NCI-H524 (cell line): ENCODE data around the gene GALNT11.
A peak's percentile ranks its signal among the peaks of the same experiment; 100 is the strongest.

ENCODE experiments used
- DNase-seq, 2 experiments: peaks; one replicate each; lab custom pipeline; 2025; lab: John Stamatoyannopoulos, UW

GALNT11 gene

GRCh38 chr7:152117356-152117755 is 91.9 kb downstream of the GALNT11 start:
- DNase-seq, result no peak

GRCh38 chr7:152120210-152120609 is 94.7 kb downstream of the GALNT11 start:
- DNase-seq, result no peak

DNA sequence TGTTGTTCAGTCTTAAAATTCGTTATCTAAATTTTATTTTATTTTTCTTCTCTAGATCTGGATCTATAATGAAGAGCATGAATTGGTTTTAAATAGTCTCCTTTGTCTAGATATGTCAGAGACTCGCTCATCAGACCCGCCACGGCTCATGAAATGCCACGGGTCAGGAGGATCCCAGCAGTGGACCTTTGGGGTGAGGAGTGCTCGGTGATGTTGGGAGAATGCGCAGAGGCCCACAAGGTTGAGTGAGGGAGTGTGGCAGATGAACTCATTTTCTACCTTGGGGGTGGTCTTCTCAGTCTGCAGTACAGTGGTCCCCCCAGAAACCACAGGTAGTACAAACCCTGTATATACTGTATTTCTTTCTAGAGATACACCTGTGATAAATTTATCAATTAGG is 95.3 kb downstream of the GALNT11 start:
- no peak for DNase-seq

DNA sequence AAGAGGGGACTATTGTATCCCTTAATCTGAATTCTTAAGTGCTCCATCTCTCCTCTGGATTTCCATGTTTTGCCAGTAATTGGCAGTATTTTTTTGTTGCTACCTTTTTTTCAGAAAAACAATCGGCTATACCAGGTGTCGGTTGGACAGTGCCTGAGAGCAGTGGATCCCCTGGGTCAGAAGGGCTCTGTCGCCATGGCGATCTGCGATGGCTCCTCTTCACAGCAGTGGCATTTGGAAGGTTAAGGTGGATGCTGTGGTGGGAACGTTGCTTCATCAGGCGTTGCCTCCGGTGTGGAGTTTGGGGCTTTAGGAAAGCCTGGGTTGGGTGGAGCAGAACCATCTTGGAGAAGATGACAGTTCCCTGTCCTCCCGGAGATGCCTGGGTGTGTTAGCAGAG is 96.0 kb downstream of the GALNT11 start:
- DNase-seq, result no peak

- DNase-seq, result no peak
Measured at GRCh38 chr7:152122540-152122939, 97.1 kb downstream of the GALNT11 start.

- no peak for DNase-seq
Measured at GRCh38 chr7:152126741-152127140, 101.3 kb downstream of the GALNT11 start.

- no peak for DNase-seq
Measured at GRCh38 chr7:152127229-152127628, 101.8 kb downstream of the GALNT11 start.

DNA sequence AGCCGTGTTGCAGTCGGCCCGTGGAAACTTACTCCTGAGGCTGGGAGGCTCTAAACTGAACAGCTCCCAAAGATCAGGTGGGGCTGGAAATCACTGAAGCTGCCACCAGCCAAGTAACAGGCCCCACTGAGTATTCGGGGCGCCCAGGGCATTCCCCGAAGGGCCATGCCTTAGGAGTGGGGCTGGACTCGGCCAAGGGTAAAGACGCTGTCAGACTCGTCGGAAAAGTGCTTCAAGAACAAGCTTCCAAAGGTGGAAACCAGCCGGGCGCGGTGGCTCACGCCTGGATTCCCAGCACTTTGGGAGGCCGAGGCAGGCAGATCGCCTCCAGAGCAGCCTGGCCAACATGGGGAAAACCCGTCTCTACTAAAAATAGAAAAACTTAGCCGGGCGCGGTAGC is 102.8 kb downstream of the GALNT11 start:
- DNase-seq, result no peak

DNA sequence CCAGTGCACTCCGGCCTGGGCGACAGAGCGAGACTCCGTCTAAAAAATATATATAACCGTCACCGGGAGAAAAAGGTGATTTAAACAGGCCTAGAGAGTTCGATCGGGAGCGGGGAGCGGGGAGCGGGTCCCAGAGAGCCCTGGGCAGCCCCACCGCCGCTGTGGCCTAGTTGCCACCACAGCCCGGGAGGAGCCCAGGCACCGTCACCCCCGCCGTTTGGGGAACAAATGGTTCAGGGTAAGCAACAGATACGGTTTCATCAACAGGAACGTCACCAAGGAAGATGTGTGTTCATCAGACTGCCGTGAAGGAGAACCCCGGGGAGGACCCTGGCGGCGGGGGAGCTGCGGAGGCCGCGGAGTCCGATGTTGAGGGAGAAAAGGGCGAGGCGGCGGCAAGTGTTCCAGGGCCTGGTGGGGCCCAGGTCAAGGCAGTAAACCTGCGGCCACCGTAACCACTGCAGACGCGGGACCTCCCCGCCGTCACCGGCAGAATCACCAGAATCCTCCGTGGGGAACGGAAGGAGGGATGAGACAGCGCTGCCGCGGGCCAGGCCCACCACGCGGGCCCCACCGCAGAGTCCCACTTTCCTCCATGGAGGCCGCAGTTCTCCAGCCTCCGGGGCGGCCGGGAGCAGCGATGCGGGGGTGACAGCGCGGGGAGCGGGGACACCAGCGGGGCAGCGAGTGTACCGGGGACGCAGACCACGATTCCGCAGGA is 103.4 kb downstream of the GALNT11 start:
- no peak for DNase-seq

DNA sequence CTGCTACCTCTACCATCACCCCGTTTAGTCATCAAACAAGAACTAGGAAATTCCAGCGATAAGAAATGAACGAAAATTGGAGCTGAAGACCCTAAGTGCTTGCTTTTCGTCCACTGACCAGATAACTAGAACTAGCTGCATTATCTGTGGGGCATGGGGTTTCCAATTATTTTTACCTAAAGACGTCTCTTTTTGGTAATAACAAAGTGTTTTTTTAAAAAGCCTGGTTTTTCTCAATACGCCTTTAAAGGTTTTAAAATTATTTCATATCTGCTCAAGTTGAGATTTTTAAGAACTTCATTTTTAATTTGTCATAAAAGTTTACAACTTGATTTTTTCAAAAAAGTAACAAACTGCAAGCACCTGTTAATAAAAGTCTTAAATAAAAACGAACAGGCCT is 104.2 kb downstream of the GALNT11 start:
- DNase-seq, result no peak

DNA sequence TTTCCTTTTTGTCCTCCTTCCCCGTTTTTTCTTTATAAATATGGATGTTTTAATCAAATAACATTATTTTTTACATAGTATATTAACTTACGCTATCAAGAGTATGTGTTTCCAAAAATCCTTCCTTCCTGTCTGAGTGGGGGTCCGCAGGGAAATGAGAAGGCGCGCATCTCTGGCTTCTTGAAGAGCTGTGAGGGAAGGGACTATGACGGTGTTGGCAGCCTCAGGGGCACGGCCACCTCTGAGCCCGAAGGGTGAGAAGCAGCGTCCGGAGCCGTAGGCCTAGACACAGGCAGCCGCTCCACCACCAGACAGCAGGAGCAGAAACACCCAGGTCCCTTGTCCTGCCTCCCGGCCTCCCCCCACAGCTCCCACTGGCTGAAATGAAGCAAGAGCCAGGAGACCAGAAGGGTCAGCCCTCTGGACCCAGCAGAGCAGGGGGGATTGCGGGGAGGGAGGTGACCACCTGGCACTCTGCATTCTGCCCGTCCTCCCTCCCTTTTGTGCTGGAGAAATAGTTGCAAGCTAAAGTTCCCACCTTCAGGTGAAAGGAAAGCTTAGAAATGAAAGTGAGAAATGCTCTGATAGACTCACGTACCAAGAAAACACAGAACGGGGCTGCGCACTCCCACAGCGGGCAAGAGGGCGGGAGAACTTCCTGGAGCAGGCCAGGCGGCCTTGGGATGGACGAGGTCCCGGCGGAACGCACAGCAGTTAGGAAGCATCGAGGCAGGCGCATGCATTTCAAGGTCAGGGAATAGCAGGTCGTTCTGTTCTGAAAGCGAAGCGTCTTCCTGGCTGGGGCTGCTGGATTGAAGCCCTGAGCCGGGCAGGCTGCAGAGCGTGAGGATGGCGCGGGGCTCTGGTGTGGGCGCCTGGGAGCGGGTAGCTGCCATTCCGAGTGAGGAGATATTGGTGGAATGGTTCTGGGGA is 105.5 kb downstream of the GALNT11 start:
- no peak for DNase-seq

GRCh38 chr7:152131981-152132494 is 106.6 kb downstream of the GALNT11 start:
- no peak for DNase-seq

GRCh38 chr7:152132812-152133211 is 107.3 kb downstream of the GALNT11 start:
- DNase-seq, result no peak

- DNase-seq, result no peak
Measured at GRCh38 chr7:152133804-152134203, 108.3 kb downstream of the GALNT11 start.

GRCh38 chr7:152136686-152137085 is 111.2 kb downstream of the GALNT11 start:
- no peak for DNase-seq

DNA sequence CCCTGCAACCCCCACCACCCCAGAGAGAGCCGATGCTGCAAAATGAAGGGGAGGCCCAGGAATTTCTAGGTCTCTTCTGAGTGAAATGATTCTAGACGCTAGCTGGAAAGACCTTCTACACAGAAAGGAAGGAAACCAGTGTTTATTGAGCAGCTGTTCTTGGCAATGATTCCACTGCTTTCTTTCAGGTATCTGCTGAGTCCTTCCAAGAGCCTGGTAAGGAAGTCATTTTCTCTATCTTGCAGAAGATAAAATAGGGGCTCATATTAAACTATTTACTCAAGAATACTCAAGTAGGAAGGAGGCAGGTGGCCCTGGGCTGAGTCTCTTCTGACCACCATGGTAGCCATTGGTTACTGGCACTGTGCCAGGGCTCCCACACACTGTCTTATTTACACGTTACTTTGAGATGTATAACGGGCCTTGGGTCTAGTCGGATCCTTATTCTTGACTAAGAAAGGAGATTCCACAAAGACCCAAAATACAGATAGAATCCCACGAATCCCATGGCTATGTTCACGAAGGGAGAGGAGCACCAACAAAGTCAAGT is 112.1 kb downstream of the GALNT11 start:
- DNase-seq, result no peak

- DNase-seq, result no peak
Measured at GRCh38 chr7:152140067-152140466, 114.6 kb downstream of the GALNT11 start.

DNA sequence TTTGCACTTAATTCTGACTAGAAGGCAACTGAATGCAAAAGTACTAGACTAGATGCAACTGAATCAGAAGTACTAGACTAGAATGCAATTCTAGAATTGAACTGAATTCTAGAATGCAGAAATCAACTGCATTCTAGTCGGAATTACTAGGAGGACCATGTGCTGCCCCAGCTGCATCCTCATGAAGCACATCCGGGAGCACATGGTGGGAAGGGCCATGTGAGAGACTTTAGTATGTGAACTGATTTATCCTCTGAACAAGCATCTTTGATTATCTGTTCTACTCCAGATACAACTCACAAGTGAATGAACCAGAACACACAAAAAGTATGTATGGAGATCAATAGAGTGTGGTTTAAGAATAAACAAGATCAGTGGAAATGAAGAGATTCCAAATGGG is 115.1 kb downstream of the GALNT11 start:
- no peak for DNase-seq

DNA sequence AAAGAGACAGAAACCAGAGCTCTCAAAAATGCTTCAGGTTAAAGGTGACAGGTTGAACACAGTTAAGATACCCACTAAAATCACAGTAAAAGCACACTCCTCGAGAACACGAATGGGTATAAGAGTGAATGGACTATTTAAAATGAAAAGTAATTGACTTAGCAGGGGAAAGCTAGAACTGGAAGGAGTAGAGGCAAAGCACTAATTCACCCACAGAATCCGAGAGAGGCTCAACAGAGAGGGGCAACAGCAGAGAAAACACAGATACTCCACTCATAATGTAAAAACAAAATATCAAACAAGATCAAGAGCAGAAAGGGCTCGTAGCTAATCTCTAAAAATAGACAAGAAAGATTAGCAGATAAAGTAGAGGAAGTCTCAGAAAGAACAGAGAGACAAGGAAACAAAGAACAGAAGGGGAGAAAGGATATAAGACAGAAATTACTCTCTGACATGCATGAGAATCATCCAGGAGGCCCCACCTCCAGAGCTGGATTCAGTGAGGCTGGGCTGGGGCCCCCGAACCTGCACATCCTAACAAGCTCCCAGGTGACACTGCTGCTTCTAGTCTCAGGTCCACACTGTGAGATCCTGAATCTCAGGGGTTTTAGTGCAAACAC is 117.6 kb downstream of the GALNT11 start:
- DNase-seq, result no peak

GRCh38 chr7:152144557-152145245 is 119.2 kb downstream of the GALNT11 start:
- no peak for DNase-seq

DNA sequence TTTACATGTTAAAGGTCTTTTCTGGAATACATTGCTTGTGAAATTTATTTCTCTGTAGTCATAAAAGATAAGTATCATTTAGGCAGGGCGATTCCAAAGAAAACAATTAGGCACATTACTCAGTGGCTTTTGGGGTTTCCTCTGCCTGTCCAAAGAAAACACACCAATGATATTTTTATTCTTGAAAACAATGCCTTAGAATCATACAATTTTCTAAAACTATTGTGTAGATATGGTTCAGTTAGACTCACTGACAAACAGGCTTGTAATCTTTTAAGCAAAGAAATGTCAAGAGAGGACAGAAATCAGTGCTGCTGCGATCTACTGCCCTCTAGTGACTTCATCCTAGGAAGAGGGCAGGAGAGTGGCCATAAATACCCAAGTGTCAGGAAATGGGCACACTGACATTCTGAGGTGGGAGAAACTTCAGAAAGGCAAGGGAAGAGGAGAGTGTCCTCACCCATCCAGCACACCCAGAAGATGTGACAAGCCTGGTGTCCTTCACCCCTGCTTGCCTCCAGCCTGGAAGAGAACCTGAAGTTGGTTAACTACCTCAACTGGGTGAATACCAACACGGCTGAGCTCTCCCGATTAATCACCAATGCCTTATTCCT is 120.5 kb downstream of the GALNT11 start:
- peak; percentile 10 to 15 for DNase-seq
